ENCODE measurements around the gene ARAP2. TPM values are rescaled to one million over a fixed set of nuclear protein-coding genes. Genes with fewer than 3 reads are reported as not detected.

The ARAP2 gene
- total RNA-seq, 1 donor from 2014 or later, result 80.8 TPM

DNA sequence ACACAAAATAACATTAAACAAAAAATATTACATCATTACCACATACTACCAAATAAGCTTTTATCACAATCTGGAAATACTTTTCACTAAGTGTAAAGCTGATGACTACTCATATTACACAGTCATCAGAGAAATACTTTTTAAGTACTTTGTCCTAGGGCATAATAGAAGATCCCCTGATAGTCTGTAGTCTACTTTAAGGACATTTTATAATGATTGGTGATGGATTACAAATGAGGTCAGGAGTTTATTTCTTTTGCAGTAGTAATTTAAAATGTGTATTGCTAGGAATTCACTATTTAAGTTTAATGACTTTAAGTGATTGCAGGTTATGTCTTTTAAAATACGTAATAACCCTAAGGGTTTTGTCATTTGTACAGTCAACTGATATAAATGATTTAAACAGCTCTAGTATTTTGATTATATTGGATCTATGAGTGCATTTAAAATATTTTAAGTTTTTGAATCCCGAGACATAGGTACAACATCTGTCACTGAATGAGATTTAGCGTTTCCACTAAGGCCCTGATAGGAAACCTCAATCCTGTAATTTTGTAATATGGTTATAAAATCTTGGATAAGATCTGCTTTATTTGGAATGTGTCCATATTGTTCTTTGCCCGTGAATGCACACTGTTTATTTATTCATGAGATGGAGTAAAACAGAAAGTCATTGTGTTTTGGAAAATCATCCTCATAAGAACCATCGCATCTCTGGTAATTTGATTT, 189.5 kb downstream of the ARAP2 start:
- intact Hi-C loops (cut with micrococcal nuclease), result no loop called here

DNA sequence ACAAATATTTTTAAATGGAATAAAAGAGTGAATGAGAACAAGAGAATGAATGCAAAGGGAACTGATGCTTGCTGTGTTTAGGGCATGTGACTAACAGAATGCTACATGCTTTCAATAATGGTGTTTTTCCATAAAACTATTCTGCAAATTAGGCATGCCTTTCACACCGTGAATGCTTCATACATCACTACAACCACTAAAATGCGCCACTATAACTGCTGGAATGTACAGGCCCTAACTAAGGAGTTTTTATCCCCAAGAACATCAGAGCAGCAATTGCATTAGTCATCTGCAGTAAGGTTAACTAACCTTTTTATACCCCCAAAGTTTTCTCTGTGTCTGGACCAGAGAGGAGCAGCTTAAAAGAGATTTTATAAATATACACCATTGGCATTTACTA, 190.4 kb downstream of the ARAP2 start:
- intact Hi-C loops (cut with micrococcal nuclease), result no loop called here

DNA sequence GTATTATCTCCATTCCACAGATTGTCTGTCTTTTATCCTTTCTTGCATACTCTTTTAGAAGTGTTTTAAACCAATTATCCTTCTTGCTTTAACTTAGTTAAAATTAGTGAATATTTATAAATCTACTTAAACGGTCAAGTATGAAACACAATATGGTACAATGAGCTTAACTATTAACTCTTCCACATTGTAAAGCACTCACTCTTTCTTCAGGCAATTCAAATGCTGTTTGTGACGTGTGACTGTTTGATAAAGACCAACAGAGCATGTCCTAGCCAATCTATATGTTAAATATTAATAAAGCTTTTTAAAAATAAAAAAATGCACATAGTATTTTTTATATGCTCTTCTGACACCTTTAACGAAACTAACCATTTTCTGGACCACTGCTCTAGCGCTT, 192.7 kb downstream of the ARAP2 start:
- intact Hi-C loops (cut with micrococcal nuclease), result no loop called here

DNA sequence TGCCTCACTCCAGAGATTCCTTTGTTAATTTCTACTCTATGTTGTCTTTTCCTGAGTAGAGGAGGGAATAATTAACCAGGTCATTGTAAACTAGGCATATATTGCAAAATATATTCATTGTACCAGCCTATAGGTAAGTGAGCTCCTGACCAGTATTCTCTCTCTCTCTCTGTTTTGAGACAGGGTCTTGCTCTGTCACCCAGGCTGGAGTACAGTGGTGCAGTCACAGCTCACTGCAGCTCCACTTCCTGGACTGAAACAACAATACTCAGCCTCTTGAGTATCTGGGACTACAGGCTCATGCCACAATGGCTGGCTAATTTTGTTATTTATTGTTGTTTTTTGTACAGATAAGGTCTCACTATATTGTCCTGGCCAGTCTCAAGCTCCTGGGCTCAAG, 198.3 kb downstream of the ARAP2 start:
- intact Hi-C loops (cut with micrococcal nuclease), result no loop called here

DNA sequence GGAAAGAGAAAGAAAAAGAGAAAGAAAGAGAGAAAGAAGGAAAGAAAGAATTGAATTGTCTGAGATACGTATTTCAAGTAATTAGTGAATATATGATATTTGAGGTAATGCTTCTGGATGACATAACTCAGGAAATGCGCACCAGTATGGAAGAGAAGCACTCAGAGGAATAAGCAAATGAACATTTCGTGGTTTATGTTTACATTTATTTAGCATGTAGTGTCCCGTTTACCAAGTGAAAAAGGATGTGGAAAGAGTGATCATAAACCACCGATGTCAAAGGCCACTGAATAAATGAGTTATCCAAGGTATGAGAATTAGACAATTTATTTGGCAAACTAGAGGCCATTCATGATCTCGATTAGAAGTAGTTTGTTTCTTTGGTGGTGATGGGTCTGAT, 200.4 kb downstream of the ARAP2 start:
- intact Hi-C loops (cut with micrococcal nuclease), result no loop called here

DNA sequence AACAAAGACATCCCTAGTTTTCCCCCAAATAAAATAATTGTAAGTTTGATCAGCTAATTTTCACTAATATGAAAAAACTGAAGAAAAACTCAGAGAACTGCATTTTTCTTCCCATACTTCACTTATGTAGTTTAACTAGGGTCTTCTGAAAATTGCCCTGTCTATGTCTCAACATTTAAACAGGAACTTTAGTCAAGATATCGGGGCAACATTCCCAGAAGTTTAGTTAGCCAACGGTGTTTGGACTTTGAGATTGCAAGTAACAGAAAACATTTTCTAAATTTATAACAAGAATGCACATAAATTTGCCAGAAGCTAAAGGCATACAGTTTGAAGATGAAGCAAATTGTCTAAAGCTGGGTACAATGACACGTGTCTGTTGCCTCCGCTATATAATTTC, 201.1 kb downstream of the ARAP2 start:
- intact Hi-C loops (cut with micrococcal nuclease), result no loop called here

DNA sequence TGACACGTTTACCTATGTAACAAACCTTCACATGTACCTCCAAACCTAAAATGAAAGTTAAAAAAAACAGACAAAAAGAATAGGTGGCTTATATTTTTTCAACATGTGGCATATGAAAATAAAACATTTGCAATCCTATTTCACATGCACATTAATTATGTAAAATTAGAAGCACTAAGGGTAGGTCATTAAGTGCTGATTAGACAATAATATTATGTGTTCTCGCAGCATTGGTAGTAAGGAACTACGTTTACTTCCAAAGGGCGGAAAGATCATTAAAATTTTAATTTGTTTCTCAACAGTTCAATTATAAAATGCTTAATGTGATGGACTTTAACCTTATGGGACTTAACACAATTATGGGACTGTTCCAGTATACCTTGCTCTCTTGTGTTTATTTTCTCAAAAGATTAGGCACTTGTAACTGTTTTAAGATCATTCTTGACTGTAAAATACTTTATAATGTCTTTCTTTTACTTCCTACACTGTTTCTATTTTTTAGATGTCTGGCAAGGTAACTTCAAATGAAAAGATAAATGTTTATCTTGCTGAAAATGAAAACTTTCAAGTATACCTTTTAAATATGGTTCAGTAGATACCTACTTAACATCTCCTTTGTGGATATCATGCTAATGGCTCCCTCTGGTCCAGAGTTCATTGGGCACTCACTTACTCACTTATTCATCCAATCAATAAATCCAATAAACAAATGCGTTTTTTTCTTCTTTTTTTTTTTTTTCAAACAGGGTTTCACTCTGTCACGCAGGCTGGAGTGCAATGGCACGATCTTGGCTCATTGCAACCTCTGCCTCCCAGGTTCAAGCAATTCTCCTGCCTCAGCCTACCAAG, 202.0 kb downstream of the ARAP2 start:
- intact Hi-C loops (cut with micrococcal nuclease), result no loop called here

DNA sequence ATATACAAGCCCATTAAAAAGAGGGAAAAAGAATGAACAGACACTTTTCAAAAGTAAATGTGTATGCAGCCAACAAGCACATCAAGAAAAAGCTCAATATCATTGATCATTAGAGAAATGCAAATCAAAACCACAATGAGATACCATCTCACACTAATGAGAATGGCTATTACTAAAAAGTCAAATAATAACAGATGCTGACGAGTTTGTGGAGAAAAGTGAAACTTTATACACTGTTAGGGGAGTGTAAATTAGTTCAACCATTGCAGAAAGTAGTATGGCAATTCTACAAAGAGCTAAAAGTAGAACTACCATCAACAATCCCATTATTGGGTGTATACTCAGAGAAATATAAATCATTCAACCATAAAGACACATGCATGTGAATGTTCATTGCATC, 203.0 kb downstream of the ARAP2 start:
- intact Hi-C loops (cut with micrococcal nuclease), result no loop called here

DNA sequence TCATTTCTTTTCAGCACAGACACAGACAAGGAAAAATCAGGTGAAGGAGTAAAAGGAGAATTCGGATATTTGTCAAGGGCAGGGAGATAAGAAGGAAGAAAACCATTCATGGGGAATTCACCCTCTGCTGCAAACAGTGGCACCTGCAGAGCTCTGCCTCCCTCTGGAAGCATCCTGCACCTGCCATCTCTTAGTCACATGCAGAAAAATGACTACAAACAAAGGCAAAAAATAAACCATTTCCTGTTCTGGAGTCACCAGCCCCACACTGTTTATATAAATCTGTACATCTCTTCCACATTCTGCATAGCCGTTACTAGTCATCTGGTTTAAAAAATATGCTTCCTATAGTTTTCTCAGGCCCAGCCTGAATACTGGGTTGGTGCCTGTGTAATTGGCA, 205.3 kb downstream of the ARAP2 start:
- intact Hi-C loops (cut with micrococcal nuclease), result no loop called here

DNA sequence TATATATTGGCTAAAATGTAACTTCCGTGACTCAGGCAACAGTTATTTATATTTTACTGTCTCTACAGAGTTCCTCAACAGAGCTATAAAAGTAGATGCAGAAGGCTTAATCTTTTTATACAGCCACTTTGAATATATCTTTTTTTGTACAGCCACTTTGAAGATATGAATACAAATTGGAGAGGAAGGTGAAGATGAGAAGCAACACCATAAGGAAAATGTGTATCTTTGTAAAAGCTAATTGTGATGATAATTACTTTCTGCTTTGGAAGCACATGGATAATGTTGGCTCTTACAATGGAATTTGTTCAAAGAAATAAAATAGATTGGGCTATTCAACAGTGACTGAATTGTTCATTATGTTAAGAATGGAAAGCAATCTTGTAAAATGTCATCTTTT, 205.8 kb downstream of the ARAP2 start:
- intact Hi-C loops (cut with micrococcal nuclease), result no loop called here

DNA sequence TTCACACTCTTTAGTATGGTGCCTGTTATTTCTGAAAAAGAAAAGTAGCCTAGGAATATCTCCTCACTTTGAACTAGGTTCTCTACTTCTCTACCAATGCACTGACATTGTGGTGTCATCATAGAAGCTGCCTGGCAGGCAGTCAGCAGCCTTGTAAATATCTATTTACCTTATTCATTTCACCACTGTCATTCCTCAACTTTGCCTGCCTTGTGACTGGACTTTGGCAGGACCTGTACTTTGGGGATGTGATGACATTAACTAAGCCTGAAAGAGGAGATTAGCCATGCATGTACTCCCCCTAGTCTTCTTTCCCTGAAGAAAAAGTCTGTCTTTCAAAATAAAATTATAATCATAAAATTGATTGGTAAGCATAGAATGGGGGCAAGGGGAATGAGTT, 207.2 kb downstream of the ARAP2 start:
- intact Hi-C loops (cut with micrococcal nuclease), result no loop called here

DNA sequence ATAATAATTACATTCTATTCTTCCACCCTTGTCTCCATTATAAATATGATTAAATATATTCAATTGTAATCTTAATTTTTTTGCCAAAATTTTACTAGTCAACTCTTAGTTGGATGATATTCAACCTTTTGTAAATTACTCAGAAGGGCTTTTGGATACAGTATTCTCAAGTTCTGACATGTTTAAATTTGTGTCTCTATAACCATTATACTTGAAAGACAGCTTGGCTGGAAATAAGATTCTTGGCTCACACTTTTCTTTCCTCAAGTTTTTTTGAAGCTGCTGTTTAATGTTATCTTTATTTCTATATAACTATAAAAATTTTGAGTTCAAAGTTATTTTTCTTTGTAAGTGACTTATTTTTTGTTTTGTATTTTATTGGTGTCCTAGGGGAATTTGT, 214.4 kb downstream of the ARAP2 start:
- intact Hi-C loops (cut with micrococcal nuclease), result no loop called here

DNA sequence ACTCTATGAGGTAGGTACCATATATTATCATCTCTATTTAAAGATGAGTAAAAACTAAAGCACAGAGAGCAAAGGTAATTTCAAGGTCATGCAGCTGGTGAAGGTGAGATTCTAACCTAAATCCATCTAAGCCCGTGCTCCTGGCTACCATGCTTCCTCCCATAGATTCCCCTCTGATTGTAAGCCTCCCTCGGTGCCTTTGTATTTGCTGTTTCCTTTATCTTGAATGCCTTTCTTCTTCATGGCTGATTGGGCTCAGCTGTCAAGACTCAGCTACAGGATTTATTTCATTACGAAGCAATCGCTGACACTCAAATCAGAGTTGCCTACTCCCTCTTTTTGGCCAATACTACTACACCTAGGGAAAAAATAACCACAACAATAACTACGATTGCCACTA, 217.1 kb downstream of the ARAP2 start:
- intact Hi-C loops (cut with micrococcal nuclease), result no loop called here

DNA sequence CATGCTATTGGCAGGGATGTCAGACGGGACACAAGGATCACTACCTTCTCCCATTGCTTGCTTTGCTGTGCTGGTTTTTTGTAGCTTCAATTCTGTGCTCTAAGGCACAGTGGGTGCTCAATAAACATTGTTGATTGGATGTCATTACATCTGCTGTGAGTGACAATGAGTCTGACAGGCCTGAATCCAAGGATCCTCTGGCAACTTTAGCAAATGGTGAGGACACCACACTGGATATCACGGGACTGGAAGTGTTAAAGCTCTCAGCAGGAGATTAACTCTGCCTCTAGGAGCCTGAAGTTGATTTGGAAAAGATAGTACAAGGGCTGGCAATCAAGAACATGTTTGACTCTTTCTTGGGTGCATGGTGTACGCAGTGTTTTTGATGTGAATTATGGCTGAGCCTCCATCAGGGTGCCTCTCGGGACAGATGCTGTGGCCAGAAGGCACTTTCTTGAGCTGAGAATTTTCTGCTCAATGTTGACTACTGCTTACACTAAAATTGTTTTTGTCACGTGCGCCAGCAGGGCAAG, 217.9 kb downstream of the ARAP2 start:
- intact Hi-C loops (cut with micrococcal nuclease), result no loop called here

DNA sequence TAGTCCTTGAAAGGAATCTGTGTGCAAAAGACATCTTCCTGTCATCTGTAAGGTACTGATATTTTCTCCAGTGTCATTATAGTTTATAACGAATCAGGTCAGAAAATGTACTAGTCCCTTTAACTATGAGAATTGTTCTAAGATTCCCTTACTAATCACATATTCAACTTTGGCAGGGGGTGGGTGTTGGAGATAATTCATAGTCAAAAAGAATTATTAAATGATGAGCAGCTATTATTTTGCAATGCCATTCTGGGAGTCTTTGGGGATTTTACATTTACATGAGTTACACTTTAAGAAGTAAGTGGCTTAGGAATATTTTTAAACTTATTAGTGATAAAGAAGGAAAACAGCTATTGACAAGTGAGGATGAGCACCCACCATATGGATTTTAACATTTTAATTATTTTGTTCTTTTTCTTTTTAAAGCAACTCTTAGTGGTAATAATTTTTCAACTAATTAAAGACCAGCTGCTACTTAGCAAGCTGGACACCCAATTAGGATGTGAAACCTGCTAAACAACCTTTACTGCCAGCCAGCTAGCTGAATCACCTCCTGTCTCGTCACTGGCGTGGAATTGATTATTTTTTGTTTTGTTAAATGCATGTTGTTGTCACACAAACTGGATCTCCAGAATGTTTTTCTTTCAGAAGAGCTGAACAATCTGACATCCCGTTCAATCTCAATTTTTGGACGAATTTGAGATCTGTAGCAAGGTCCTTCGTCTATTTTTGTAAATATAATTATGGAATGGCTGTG, 219.2 kb downstream of the ARAP2 start:
- intact Hi-C loops (cut with micrococcal nuclease), result no loop called here

DNA sequence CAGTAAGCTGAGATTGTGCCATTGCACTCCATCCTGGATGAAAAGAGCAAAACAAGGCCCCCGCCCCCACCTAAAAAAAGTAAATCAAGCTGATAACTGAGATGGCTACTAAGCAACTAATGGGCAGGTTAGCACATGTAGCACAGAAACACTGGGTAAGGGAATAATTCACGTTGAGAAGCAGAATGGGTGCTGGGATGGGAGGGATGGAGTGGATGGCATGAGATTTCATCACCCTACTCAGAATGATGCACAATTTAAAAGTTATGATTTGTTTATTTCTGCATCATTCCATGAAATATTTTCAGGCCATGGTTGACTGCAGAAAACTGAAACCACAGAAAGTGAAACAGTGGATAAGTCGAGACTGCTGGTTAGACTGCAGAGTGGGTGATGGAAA, 224.0 kb downstream of the ARAP2 start:
- intact Hi-C loops (cut with micrococcal nuclease), result no loop called here

Other genes starting within 250 kb of the ARAP2 start
- gene DTHD1, start 37.1 kb upstream of the ARAP2 start, total RNA-seq, result 0.64 and 0.83 TPM in 2 replicates